ENCODE results near the gene DYNC1I1.
"Not testable (repeated sequence)": the region's sequence is repeated elsewhere in the genome, so short reads cannot be mapped to it uniquely, and the experiment has no call there.

GRCh38 chr7:95944867-95945266 is 172.5 kb downstream of the DYNC1I1 start:
- TF ChIP-seq CTCF, POLR2A (IDR thresholded peaks at IDR 0.05): not testable (repeated sequence)
